HG03060 (cell line): Measurements from ENCODE around the gene RAB35.
A peak's percentile ranks its signal among the peaks of the same experiment; 100 is the strongest.

ENCODE experiments used
- ATAC-seq: cut with Tn5 transposase; IDR thresholded peaks from one replicate; pipeline ENCODE4 v1.9.1; 2021; ENCODE audit warnings: low read depth, moderate number of reproducible peaks; ENCODE audit not compliant: unreplicated experiment

RAB35 gene

DNA sequence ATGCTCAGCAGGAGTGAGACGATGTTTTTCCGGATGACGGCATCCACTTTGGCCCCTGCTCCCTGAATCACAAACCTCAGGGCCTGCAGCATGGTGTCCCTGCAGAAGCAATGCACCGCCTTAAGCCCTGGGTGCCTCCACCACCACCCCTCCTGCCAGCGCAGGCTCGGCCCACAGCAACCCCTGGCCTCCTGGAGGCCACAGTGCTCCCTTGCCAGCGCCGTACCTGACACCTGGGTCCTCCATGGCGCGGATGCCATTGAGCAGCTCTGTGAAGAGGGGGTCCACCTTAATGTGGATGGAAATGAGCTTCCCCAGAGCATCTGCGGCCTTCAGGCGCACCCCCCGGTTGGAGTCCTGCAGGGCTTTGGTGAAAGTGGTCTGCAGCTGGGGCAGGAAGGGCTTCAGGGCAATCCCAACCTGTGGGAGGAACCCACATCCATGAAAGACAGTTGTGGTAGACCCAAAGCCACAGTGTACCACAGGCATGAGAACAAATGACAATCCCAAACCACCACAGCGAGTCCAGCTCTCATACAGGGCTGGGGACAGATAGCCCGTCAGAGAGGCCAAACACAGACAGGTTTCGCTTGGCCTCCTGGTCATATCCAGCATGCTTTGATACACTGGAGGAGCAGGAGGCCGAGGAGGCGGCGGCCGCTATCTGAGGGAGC lies 17.9 kb upstream of the RAB35 start:
- no peak for ATAC-seq

DNA sequence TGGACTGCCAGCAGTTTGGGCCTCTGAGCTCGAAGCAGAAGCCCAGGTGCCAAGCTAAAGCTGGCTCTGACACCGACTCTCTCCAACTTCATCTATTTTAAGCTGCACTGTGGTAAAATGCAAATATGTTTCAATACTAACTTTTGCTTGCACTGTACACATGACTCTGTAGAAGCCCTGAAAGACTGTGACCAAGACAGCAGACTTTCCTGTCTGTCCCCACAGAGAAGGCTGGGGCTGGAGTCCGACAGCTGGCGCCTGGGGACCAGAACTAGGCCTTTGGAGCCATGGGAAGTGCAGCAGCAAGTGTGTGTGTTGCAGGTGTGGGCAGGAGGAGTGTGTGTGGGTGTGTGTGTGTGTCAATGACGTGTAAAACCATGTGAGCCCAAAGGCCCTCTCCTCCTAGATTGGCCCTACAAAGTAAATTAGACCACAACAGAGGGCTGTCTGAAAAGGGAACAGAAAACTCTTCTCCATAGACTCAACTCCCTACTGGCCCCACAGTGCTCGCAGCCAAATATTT lies 16.4 kb upstream of the RAB35 start:
- peak; percentile 91 for ATAC-seq

DNA sequence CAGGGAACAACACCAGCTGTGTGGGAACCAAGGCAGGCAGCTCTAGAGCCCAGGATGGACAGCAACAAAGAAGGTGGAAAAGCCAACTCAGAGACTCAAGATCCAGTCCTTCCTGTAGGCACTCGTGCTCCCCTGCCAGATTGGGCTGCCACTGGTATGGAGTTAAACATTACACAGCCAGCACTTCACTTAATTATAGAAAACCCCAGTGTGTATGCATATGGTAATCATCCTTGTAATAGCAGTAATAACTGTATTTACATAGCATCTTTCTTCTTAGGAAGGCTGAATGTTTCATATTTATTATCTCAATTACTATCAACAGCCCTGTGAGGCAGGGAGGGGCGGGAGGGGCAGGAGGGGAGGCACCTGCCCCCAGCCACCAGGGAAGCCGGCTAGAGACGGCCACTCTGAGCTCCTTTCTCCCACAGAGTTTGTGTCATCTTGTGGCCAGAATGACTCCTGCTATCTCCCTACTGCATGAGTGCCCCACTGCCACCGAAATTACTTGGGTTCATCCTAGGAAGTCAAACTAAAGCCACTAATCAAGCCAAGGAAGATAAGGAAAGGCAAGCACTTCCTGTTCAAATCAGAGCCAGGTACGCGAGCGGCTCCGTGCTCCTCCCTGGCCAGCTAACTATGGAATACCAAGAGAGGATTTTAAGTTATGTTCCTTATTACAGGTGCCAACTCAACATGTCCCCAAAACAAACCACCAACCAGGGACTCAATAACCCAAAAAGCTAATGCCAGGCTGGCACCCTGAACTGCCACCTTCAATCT lies 15.7 kb upstream of the RAB35 start:
- ATAC-seq = no peak

DNA sequence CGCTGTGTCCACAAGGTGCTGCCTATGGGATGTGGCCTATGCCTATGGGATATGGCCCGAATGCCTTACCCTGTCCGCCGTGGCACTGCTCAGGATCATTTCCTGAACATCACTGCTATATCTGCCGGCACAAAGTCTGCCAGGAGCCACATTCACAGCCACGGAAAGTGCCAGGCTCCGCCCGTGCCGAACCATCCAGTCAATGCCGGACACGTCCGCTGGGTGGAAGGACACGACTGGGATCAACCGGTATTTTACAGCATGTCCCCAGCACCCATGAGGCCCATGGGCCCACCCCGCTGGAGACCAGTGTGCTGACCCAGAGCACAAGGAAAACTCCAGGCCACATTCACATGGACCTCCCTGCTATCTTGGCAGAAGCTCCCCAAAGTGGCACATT lies 14.6 kb upstream of the RAB35 start:
- ATAC-seq = no peak

DNA sequence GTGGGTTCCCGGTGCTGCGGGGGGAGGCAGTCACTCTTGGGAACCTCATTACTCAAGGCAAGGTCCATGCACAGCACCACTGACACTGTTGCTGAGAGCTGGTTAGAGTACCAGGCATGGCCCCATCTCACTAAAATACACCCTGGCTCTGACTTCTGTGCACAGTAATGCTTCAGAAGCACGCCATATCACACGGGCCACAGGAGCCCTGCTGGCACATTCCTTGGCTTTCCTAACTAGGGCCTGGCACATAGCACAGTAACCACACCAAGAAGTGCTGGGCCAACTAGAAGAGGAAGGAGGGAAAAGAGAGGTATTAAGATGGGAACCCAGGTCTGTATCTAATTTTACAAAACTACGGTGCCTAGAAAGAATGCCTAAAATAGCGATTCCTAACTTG lies 13.5 kb upstream of the RAB35 start:
- no peak for ATAC-seq

DNA sequence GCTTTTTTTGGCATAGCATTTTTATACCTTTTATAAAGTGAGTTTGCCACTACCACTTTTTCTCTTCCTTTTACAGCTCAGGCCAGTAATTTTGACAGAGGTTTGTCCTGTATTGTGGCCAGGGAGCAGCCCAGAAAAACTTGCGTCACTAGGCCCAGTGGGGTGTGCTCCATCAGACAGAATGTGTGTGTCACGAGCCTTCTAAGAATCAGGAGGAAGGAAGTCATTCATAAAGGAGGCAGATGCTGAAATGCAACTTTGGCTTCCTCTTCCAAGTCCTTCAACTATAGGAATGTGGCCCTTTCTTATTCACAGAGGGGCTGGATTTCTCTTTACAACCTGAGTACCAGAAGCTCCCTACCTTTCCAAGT lies 10.1 kb upstream of the RAB35 start:
- ATAC-seq = no peak

DNA sequence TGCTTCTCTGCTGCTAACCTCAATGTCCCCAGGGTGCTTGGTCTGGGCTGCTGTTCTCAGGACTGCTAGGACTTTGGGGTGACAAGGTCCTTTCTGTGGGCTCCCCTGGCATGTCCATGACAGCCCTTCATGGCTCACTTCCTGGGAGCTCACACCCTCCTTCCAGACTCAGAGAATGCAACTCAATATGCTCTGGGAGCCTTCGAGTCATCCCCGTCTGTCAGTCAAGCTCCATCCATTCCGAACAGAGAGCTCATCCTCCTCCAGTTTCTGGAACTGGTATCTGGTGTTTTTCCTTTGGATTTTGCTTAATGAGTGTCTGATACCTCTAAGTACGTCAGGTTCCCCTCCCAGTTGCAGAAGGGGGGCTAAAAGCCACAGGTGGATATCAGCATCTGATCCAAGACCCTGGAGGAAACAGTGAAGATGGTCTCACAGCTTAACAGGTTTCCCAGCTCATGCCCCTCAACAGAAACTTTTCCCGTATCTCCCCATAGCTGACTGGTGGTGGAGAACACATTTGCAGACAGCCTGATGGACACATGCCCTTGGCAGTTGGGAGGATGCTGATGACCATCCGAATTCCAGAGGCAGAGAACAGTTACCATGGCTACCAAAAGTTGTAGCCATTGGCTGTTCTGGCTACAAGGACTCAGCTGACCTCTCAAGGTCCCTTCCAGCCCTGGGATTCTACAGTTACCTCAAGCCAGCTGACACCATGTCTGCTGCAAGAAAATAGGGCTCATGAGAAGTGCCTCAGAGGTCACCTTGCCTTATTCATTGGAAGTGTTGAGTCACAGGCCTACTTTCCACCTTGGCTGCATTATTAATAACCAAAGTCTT lies 9.5 kb upstream of the RAB35 start:
- ATAC-seq = no peak

DNA sequence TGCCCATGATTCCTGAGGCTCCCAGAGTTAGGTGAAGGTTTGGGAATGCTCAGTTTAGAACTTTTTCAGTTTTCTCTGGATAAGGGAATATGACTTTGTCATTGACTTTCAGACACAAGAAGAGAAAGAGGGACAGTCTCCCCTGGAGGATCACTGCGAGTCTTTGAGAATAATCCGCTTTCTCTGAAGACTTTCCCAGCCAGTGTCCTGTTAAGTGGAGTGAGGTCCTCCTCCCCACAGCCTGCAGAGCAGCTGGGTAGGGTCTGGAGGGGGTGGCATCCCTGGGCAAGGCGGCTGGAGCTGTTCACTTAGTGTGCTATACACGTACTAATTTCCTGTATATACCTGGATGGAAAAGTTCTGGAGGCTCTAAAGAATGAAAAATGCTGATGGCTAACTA lies 8.5 kb upstream of the RAB35 start:
- ATAC-seq = no peak

DNA sequence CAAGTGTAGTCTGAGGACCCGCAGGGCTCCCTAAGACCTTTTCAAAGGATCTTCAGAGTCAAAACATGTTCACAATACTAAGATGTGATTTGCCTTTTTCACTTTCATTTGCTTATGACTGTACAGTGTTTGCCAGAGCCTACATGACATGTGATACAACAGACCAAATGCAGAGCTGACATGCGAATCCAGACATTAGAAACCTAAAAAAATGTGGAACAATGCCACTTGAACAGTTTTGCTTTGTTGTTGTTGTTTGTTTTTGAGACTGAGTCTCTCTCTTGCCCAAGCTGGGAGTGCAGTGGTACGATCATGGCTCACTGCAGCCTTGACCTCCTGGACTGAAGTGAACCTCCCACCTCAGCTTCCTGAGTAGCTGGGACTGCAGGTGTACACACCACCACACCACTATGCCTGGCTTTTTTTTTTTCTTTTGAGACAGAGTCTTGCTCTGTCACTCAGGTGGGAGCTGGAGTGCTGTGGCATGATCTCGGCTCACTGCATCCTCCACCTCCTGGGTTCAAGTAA lies 5.3 kb upstream of the RAB35 start:
- peak; percentile 32 for ATAC-seq

DNA sequence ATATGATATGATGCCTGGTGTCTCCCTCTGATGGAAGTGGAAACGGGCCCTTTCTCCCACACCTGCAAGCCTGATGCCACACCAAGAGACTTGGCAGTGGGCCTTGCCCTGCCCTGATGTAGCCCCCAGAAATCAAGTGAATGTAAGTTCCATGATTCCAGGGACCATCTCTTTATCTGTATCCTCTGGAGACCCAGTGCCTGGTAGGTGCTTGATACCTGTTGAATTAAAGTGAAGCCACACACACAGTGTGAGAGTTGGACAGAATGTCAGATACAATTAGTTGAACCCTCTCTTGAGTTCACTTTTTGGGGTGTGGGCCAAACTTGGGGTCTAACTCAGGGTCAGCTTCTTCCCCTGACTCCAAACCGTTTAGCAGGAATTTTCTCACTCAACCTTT lies 4.8 kb upstream of the RAB35 start:
- no peak for ATAC-seq

DNA sequence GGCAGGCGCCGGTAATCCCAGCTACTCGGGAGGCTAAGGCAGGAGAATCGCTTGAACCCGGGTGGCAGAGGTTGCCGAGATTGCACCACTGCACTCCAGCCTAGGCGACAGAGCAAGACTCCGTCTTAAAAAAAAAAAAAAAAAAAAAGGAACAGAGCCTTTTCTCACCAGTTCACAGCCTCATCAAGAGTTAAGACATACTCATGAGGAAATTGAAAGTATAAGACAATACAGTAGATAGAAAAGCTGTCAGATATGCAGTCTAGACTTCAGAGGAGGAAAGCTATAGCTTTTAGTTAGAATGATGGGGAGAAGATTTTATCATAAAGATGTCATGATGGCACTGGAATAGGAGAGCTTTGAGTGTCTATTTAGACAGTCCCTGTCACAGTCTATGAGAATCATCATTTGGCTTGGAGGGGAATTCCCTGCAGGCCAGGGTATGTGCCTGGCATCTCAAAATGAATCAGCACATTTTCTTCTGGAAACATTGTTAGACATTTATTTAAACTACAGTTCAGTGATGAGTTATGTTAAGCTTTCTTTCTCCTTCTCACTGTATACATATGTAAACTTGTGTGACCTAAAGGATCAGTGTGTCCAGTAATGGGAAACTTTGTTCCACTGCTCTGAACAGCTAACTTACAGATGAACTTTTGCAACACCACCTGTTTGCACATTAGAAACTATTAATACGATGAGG lies 2.9 kb upstream of the RAB35 start:
- peak; percentile 27 for ATAC-seq

DNA sequence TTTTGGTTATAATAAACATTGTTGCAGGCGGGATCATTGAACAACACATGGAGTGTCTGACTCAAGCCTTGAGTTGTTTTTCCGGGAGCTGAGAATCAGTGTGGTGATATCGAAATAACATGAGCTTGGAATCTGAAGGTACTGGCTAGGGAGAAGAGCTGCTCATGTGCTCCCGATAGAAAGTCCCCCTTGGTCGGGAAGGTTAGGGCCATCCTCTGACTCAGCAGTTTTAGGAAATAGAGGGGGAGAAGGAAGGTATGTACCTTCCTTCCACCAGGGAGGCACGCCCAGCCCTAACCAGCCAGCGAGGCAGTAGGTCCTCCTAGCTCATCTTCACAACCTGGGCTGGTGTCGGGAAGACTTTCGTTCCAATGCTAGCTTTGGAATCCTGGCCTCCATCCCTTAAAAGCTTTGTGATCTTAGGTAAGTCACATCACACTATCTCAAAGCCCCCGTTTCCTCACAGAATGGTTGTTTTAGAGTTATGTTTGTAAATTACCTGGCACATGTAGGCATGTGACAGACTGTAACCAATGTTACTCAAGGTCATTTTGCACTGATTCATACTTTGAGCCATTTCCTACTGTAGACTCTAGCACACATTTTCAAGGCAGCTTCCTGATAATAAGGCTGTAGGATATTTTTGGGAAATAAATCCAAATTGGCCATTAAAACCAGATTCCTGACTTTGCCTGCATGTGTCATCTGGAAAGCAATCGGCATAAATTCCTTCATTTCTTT lies 1.9 kb upstream of the RAB35 start:
- ATAC-seq = no peak

DNA sequence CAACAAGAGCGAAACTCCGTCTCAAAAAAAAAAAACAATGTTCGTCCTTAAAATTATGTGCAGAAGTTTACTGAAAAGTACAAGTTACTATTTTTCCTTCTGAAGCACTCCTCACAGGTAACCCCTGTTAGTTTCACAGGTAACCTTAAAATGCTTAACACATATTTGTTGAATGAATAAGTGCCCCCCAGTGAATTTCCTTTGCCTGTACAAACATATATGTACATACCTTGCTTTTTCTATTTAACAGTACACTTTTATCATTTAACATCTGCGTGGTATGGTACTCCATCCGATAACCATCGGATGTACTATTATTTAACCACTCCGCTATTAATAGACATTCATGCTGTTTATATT lies 1.4 kb upstream of the RAB35 start:
- no peak for ATAC-seq

DNA sequence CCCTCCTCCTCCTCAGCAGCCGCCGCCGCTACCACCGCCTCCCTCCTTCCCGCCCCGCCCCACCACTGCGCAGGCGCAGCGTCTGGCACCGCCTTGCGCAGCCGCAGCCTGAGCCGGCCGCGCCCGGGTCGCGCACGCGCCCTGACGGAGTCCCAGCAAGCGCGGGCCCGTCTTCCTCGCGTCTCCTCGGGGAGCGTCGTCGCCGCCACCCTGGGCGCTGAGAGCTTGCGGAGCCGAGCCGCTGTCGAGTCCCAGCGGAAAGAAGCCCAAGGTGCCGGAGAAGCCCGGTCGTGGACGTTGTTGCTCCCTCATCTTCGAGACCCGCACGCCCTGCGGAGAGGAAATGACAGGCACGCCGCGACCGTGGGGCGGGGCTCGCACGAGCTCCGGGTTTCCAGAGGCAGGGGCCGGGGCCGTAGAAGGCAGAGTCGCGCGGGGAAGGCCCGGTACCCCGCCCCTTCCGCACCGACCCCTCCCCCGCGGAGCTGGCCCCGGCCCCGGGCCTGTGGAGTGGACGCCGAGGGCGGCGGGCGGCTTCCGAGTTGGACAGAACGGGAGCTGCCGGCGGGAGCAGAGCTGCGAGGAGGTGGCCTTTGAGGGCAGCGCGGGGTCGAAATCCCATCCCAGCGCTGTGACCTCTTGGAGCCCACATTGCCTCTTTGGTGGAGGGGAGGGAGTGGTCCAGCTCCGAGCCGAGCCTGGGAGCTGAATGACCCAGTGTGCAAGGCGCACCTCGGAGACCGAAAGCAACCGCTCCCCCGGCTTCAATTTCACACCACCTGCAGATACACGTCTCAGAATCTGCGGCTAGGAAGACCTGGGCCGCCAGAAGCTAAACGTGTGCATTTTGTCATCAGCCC lies 469 bp upstream of the RAB35 start:
- no peak for ATAC-seq

DNA sequence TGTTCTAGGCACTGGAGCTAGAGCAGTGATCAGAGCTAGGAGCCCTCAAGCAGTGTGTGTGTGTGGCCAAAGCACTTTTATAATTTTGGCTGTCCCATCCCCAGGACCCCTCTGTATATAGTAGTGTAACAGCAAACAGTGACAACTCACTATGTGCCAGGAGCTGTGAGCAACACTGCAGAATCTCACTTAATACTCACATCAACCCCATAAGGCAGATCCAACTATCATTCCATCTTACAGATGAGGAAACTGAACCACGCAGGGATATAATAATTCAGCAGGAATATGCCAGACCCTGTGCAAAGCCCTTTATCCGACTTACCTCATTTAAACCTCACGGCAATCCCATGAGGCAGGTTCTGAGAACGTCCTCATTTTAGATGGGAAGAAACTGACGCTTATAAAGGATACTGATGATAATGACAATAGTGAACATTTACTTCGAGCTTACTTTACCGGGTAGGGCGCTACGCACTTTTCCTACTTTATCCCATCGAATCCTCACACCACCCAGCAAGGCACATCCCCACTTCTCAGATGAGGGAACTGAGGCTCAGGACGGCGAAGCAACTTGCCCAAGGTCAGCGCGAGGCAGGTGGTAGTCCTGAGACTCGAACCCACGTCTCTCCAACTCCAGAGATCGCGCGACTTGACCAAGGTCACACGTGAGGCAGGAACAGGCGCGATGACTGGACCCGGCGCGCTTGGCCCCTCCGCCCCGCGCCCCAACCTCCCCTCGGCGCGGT lies 687 bp downstream of the RAB35 start:
- no peak for ATAC-seq

DNA sequence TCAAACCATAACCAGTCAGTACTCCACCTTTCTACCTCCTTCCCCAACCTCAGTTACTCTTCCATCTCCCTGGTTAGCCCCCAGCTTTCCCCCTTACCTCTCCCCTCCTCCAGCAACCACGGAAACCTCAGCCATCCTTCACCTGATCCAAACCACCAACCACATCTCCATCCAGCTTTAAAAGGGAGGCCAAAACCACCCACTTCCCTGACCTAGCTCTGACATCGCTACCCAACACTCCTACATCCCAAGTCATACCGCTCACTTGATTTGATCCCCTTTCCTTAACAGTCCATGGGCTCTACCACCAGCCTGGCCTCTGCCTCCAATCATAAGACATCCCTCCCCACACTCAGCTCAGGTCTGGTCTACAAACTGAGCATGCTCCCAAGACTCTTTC lies 1.5 kb downstream of the RAB35 start:
- ATAC-seq = no peak

DNA sequence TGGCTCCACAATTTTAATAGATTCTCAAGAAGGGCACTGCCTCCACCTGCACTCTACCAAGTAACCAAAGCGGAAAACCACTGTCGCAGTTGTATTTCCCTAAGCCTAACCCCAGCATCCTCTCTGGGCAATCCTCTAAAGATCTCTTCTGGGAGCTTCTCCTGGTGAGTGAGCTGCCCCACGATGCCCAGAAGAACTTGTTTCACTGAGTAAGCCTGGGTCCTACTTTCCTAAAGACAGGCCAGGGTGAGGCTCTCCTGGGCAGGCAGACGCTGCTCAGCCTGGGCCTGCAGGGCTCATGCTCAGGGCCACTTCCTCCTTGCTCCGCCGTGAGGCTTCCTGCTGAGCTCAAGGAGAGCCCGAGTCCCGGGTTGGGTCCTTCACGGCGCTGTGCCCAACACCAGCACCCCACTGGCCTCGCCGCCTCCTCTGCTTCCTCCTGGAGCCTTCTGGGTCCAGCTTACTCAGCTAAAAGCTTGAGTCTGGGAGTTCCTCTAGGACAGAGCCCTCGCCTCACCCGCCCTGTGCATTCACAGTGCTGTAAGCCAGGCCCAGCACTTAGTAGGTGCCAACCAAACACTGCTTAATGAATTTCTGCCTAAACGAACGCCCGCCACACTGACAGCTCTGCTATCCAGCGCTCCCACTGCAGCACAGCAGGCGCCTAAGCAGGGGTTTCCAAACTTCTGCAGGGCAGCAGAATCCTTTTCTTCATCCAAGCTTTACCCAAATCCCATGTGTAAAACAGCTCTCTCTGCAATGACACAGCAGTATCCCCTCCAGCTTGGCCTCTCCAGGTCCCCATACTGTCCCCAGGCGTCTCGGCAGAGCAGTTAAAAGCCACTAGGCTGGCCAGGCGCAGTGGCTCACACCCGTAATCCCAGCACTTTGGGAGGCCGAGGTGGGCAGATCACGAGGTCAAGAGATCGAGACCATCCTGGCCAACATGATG lies 5.7 kb downstream of the RAB35 start:
- no peak for ATAC-seq
